ENCODE results near the gene EZR. TPM values are rescaled to one million over a fixed set of nuclear protein-coding genes. Genes with fewer than 3 reads are reported as not detected.
"Not testable (repeated sequence)": the region's sequence is repeated elsewhere in the genome, so short reads cannot be mapped to it uniquely, and the experiment has no call there.

The EZR gene
- total RNA-seq, 1 donor from 2014 or later = 114 TPM

- no peak for FAIRE-seq
Observed at GRCh38 chr6:158843751-158844683, 24.8 kb upstream of the EZR start.

GRCh38 chr6:158841358-158841757, 22.2 kb upstream of the EZR start:
- DNase-seq (ENCODE audit: low spot score in 2 of 2) (no peak), FAIRE-seq (no peak)

More at GRCh38 chr6:158843751-158844683, 24.8 kb upstream of the EZR start:
- no peak for DNase-seq (ENCODE audit: low spot score in 2 of 2)

GRCh38 chr6:158840465-158840864, 21.3 kb upstream of the EZR start:
- no peak for FAIRE-seq
- DNase-seq (ENCODE audit: low spot score in 2 of 2) = no peak

GRCh38 chr6:158839796-158840195, 20.6 kb upstream of the EZR start:
- DNase-seq (ENCODE audit: low spot score in 2 of 2) (no peak), FAIRE-seq (no peak)

- not testable (repeated sequence) for FAIRE-seq; DNase-seq (ENCODE audit: low spot score in 2 of 2)
Observed at GRCh38 chr6:158838790-158839189, 19.6 kb upstream of the EZR start.

GRCh38 chr6:158837684-158838625, 18.8 kb upstream of the EZR start:
- no peak for FAIRE-seq
- no peak for DNase-seq (ENCODE audit: low spot score in 2 of 2)

- DNase-seq (ENCODE audit: low spot score in 2 of 2) (no peak), FAIRE-seq (no peak)
Observed at GRCh38 chr6:158836625-158837311, 17.6 kb upstream of the EZR start.

- DNase-seq (ENCODE audit: low spot score in 2 of 2) (no peak), FAIRE-seq (no peak)
Observed at GRCh38 chr6:158835616-158836221, 16.6 kb upstream of the EZR start.

- FAIRE-seq (no peak), DNase-seq (ENCODE audit: low spot score in 2 of 2) (no peak)
Observed at GRCh38 chr6:158834675-158835385, 15.7 kb upstream of the EZR start.

- FAIRE-seq = not testable (repeated sequence)
Observed at GRCh38 chr6:158832807-158833206, 13.6 kb upstream of the EZR start.

GRCh38 chr6:158832026-158832425, 12.9 kb upstream of the EZR start:
- no peak for FAIRE-seq
- no peak for DNase-seq (ENCODE audit: low spot score in 2 of 2)

More at GRCh38 chr6:158832807-158833206, 13.6 kb upstream of the EZR start:
- DNase-seq (ENCODE audit: low spot score in 2 of 2) = not testable (repeated sequence)

- FAIRE-seq = no peak
Observed at GRCh38 chr6:158831571-158831970, 12.4 kb upstream of the EZR start.

GRCh38 chr6:158830736-158831135, 11.6 kb upstream of the EZR start:
- FAIRE-seq (no peak), DNase-seq (ENCODE audit: low spot score in 2 of 2) (no peak)

More at GRCh38 chr6:158831571-158831970, 12.4 kb upstream of the EZR start:
- DNase-seq (ENCODE audit: low spot score in 2 of 2) = no peak

- no peak for FAIRE-seq
Observed at GRCh38 chr6:158828807-158829206, 9.6 kb upstream of the EZR start.

GRCh38 chr6:158826819-158827501, 7.8 kb upstream of the EZR start:
- FAIRE-seq (no peak), DNase-seq (ENCODE audit: low spot score in 2 of 2) (no peak)

More at GRCh38 chr6:158828807-158829206, 9.6 kb upstream of the EZR start:
- no peak for DNase-seq (ENCODE audit: low spot score in 2 of 2)

- FAIRE-seq = no peak
- no peak for DNase-seq (ENCODE audit: low spot score in 2 of 2)
Observed at GRCh38 chr6:158825951-158826306, 6.8 kb upstream of the EZR start.

GRCh38 chr6:158825038-158825950, 6.1 kb upstream of the EZR start:
- no peak for DNase-seq (ENCODE audit: low spot score in 2 of 2)
- FAIRE-seq = no peak

GRCh38 chr6:158823616-158824015, 4.4 kb upstream of the EZR start:
- not testable (repeated sequence) for DNase-seq (ENCODE audit: low spot score in 2 of 2); FAIRE-seq
